ENCODE results near the gene KLHDC10. TPM values are rescaled to one million over a fixed set of nuclear protein-coding genes. Genes with fewer than 3 reads are reported as not detected.

Gene KLHDC10
- total RNA-seq, 1 donor from 2014 or later, result 26.6 TPM

- no peak overlapping the region for H3K27ac Mint-ChIP-seq
- no peak overlapping the region for H3K4me3 Mint-ChIP-seq
- H3K4me3 ChIP-seq, result no peak overlapping the region
- H3K9me3 ChIP-seq (ENCODE audit: low read depth), result no peaks in the 10 kb centered on the region
- no peak overlapping the region for H3K27ac ChIP-seq
- no peak overlapping the region for H3K4me2 ChIP-seq
- peaks cover 13% of the 10 kb centered on the region for H3K9me3 Mint-ChIP-seq
- peaks cover 2% of the 10 kb centered on the region for H3K4me1 Mint-ChIP-seq
- no peaks in the 10 kb centered on the region for H3F3A ChIP-seq (ENCODE audit: low read depth)
- no peaks in the 10 kb centered on the region for H3K4me1 ChIP-seq
- H3K27me3 Mint-ChIP-seq (ENCODE audit: insufficient read depth, low read depth), result no peaks in the 10 kb centered on the region
- H3K36me3 Mint-ChIP-seq, result peaks cover 60% of the 10 kb centered on the region
- H3K79me2 ChIP-seq (ENCODE audit: low read depth), result no peaks in the 10 kb centered on the region
- no peaks in the 10 kb centered on the region for H3K27me3 ChIP-seq
- peaks cover 14% of the 10 kb centered on the region for H3K36me3 ChIP-seq
- DNase-seq (ENCODE audit: low spot score), result no peak
- no peak overlapping the region for H2AFZ ChIP-seq (replicated peaks)
- no peak overlapping the region for H3K9ac ChIP-seq
- H4K20me1 ChIP-seq (ENCODE audit: low read depth), result no peaks in the 10 kb centered on the region
- TF ChIP-seq EZH2 (IDR thresholded peaks at IDR 0.05) (no peak), EZH2phosphoT487 (IDR thresholded peaks at IDR 0.05) (no peak), CTCF (IDR thresholded peaks at IDR 0.05) (no peak)
Observed at GRCh38 chr7:130160455-130160854, 90.1 kb downstream of the KLHDC10 start.

- no peak overlapping the region for H3K4me3 Mint-ChIP-seq
- Histone ChIP-seq H3F3A (ENCODE audit: low read depth) (no peaks in the 10 kb centered on the region), H3K27me3 (no peaks in the 10 kb centered on the region), H3K36me3 (peaks cover 27% of the 10 kb centered on the region), H4K20me1 (ENCODE audit: low read depth) (no peaks in the 10 kb centered on the region), H3K79me2 (ENCODE audit: low read depth) (no peaks in the 10 kb centered on the region), H3K27ac (no peak overlapping the region), H3K4me3 (no peak overlapping the region), H3K4me2 (no peak overlapping the region), H2AFZ (replicated peaks) (no peak overlapping the region), H3K9me3 (ENCODE audit: low read depth) (no peaks in the 10 kb centered on the region), H3K9ac (no peak overlapping the region), H3K4me1 (no peaks in the 10 kb centered on the region)
- no peaks in the 10 kb centered on the region for H3K4me1 Mint-ChIP-seq
- no peak overlapping the region for H3K27ac Mint-ChIP-seq
- peaks cover 7% of the 10 kb centered on the region for H3K9me3 Mint-ChIP-seq
- H3K27me3 Mint-ChIP-seq (ENCODE audit: insufficient read depth, low read depth), result no peaks in the 10 kb centered on the region
- no peak for TF ChIP-seq EZH2phosphoT487 (IDR thresholded peaks at IDR 0.05)
- TF ChIP-seq CTCF (IDR thresholded peaks at IDR 0.05), result no peak
- no peak for TF ChIP-seq EZH2 (IDR thresholded peaks at IDR 0.05)
- DNase-seq (ENCODE audit: low spot score), result no peak
- H3K36me3 Mint-ChIP-seq, result peaks cover 53% of the 10 kb centered on the region
Observed at GRCh38 chr7:130162196-130162595, 91.9 kb downstream of the KLHDC10 start.

- Mint-ChIP-seq H3K27ac (peak overlapping the region; percentile 9), H3K36me3 (peaks cover 36% of the 10 kb centered on the region), H3K4me3 (no peak overlapping the region), H3K4me1 (peaks cover 12% of the 10 kb centered on the region), H3K27me3 (ENCODE audit: insufficient read depth, low read depth) (no peaks in the 10 kb centered on the region), H3K9me3 (no peaks in the 10 kb centered on the region)
- H3K27me3 ChIP-seq, result no peaks in the 10 kb centered on the region
- no peak overlapping the region for H3K4me3 ChIP-seq
- H3K4me1 ChIP-seq, result no peaks in the 10 kb centered on the region
- H3F3A ChIP-seq (ENCODE audit: low read depth), result no peaks in the 10 kb centered on the region
- H3K9me3 ChIP-seq (ENCODE audit: low read depth), result no peaks in the 10 kb centered on the region
- no peak for DNase-seq (ENCODE audit: low spot score)
- no peaks in the 10 kb centered on the region for H4K20me1 ChIP-seq (ENCODE audit: low read depth)
- H3K36me3 ChIP-seq, result peaks cover 33% of the 10 kb centered on the region
- no peaks in the 10 kb centered on the region for H3K79me2 ChIP-seq (ENCODE audit: low read depth)
- no peak overlapping the region for H3K9ac ChIP-seq
- H3K4me2 ChIP-seq, result no peak overlapping the region
- no peak overlapping the region for H3K27ac ChIP-seq
- TF ChIP-seq CTCF (IDR thresholded peaks at IDR 0.05), result no peak
- no peak for TF ChIP-seq EZH2phosphoT487 (IDR thresholded peaks at IDR 0.05)
- no peak for TF ChIP-seq EZH2 (IDR thresholded peaks at IDR 0.05)
- no peak overlapping the region for H2AFZ ChIP-seq (replicated peaks)
Observed at GRCh38 chr7:130174237-130174959, 104.1 kb downstream of the KLHDC10 start.
